ENCODE data around the gene ASF1B.

DNA sequence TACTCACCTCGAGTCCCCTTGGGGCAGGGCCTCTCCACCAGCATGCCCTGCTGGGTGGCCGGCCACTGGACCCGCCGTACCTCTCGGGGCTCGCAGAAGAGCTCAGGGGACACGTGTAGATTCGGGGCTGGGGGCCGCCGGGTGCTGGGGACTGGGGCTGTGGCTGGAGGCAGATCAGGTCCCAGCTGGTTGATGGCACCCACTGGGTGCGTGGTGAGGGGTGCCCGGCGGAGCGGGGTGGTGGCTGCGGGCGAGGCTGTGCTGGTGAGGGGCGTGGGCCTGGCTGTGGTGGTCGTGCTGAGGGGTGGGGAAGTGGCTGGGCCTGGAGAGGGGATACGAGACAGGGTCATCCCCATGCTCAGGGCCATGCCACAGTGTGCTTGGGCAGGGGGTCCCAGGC, 24.9 kb upstream of the ASF1B start:
- TF ChIP-seq, protein P1, sequence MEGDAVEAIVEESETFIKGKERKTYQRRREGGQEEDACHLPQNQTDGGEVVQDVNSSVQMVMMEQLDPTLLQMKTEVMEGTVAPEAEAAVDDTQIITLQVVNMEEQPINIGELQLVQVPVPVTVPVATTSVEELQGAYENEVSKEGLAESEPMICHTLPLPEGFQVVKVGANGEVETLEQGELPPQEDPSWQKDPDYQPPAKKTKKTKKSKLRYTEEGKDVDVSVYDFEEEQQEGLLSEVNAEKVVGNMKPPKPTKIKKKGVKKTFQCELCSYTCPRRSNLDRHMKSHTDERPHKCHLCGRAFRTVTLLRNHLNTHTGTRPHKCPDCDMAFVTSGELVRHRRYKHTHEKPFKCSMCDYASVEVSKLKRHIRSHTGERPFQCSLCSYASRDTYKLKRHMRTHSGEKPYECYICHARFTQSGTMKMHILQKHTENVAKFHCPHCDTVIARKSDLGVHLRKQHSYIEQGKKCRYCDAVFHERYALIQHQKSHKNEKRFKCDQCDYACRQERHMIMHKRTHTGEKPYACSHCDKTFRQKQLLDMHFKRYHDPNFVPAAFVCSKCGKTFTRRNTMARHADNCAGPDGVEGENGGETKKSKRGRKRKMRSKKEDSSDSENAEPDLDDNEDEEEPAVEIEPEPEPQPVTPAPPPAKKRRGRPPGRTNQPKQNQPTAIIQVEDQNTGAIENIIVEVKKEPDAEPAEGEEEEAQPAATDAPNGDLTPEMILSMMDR (conservative IDR thresholded peaks at IDR 0.05) = no peak
- TF ChIP-seq EZH2 (IDR thresholded peaks at IDR 0.05; ENCODE audit: low read depth) = no peak
